ENCODE measurements around the gene ITPR1. TPM values are rescaled to one million over a fixed set of nuclear protein-coding genes. Genes with fewer than 3 reads are reported as not detected.

ITPR1 gene
- polyA plus RNA-seq, 1 donor from 2014 or later: 38.3 TPM

- Mint-ChIP-seq H3K4me1 (peaks cover 23 to 53% (median 37%) of the 10 kb centered on the region in 3 donors), H3K27me3 (no peaks in the 10 kb centered on the region), H3K36me3 (peaks cover 7% of the 10 kb centered on the region), H3K4me3 (no peak overlapping the region), H3K27ac (no peak overlapping the region), H3K9me3 (peaks cover 0 to 3% (median 0%) of the 10 kb centered on the region in 3 donors)
Observed at GRCh38 chr3:4614070-4614469, 120.9 kb downstream of the ITPR1 start.

GRCh38 chr3:4614927-4615326 lies 121.8 kb downstream of the ITPR1 start:
- H3K4me1 Mint-ChIP-seq: peaks cover 25 to 51% (median 32%) of the 10 kb centered on the region in 3 donors
- H3K27me3 Mint-ChIP-seq: no peaks in the 10 kb centered on the region
- H3K27ac Mint-ChIP-seq: no peak overlapping the region
- no peak overlapping the region for H3K4me3 Mint-ChIP-seq
- H3K9me3 Mint-ChIP-seq: peaks cover 0 to 3% (median 0%) of the 10 kb centered on the region in 3 donors
- peaks cover 7% of the 10 kb centered on the region for H3K36me3 Mint-ChIP-seq

- H3K9me3 Mint-ChIP-seq: peaks cover 0 to 3% (median under 1%) of the 10 kb centered on the region in 3 donors
- H3K4me3 Mint-ChIP-seq: no peak overlapping the region
- peak overlapping the region in 2 of 3 donors; percentile 20 to 34 for H3K27ac Mint-ChIP-seq
- H3K4me1 Mint-ChIP-seq: peaks cover 26 to 47% (median 31%) of the 10 kb centered on the region in 3 donors
- no peaks in the 10 kb centered on the region for H3K27me3 Mint-ChIP-seq
- H3K36me3 Mint-ChIP-seq: peaks cover 10% of the 10 kb centered on the region
Observed at GRCh38 chr3:4615750-4616149, 122.6 kb downstream of the ITPR1 start.

- Mint-ChIP-seq H3K9me3 (peaks cover 0 to 4% (median 0%) of the 10 kb centered on the region in 3 donors), H3K4me3 (no peak overlapping the region), H3K27me3 (no peaks in the 10 kb centered on the region), H3K4me1 (peaks cover 12 to 31% (median 25%) of the 10 kb centered on the region in 3 donors), H3K36me3 (peaks cover 13% of the 10 kb centered on the region), H3K27ac (peak overlapping the region in 1 of 3 donors; percentile 87)
Observed at GRCh38 chr3:4623421-4623999, 130.4 kb downstream of the ITPR1 start.

- Mint-ChIP-seq H3K27ac (no peak overlapping the region), H3K36me3 (no peaks in the 10 kb centered on the region), H3K9me3 (no peaks in the 10 kb centered on the region), H3K27me3 (no peaks in the 10 kb centered on the region), H3K4me3 (no peak overlapping the region), H3K4me1 (peaks cover 4 to 13% (median 10%) of the 10 kb centered on the region in 3 donors)
Observed at GRCh38 chr3:4627651-4628375, 134.7 kb downstream of the ITPR1 start.

- H3K36me3 Mint-ChIP-seq: no peaks in the 10 kb centered on the region
- peak overlapping the region in 2 of 3 donors; percentile 47 to 55 for H3K27ac Mint-ChIP-seq
- H3K4me1 Mint-ChIP-seq: peaks cover 3 to 13% (median 13%) of the 10 kb centered on the region in 3 donors
- H3K9me3 Mint-ChIP-seq: no peaks in the 10 kb centered on the region
- no peaks in the 10 kb centered on the region for H3K27me3 Mint-ChIP-seq
- H3K4me3 Mint-ChIP-seq: no peak overlapping the region
Observed at GRCh38 chr3:4629095-4630007, 136.2 kb downstream of the ITPR1 start.

- H3K4me3 Mint-ChIP-seq: no peak overlapping the region
- peak overlapping the region in 2 of 3 donors; percentile 58 to 75 for H3K27ac Mint-ChIP-seq
- no peaks in the 10 kb centered on the region for H3K36me3 Mint-ChIP-seq
- no peaks in the 10 kb centered on the region for H3K9me3 Mint-ChIP-seq
- H3K27me3 Mint-ChIP-seq: no peaks in the 10 kb centered on the region
- peaks cover 0 to 10% (median 8%) of the 10 kb centered on the region in 3 donors for H3K4me1 Mint-ChIP-seq
Observed at GRCh38 chr3:4633078-4634004, 140.2 kb downstream of the ITPR1 start.

- no peaks in the 10 kb centered on the region for H3K36me3 Mint-ChIP-seq
- peaks cover 0 to 8% (median 8%) of the 10 kb centered on the region in 3 donors for H3K4me1 Mint-ChIP-seq
- H3K4me3 Mint-ChIP-seq: no peak overlapping the region
- no peaks in the 10 kb centered on the region for H3K9me3 Mint-ChIP-seq
- H3K27me3 Mint-ChIP-seq: no peaks in the 10 kb centered on the region
- H3K27ac Mint-ChIP-seq: no peak overlapping the region
Observed at GRCh38 chr3:4634894-4635293, 141.7 kb downstream of the ITPR1 start.

GRCh38 chr3:4637265-4637664 lies 144.1 kb downstream of the ITPR1 start:
- Mint-ChIP-seq H3K9me3 (no peaks in the 10 kb centered on the region), H3K4me3 (no peak overlapping the region), H3K4me1 (peaks cover 0 to 8% (median 8%) of the 10 kb centered on the region in 3 donors), H3K27ac (peak overlapping the region; percentile 4 to 78 (median 53)), H3K36me3 (peaks cover 3% of the 10 kb centered on the region), H3K27me3 (no peaks in the 10 kb centered on the region)

- H3K27ac Mint-ChIP-seq: no peak overlapping the region
- no peak overlapping the region for H3K4me3 Mint-ChIP-seq
- H3K36me3 Mint-ChIP-seq: peaks cover 3% of the 10 kb centered on the region
- H3K4me1 Mint-ChIP-seq: no peaks in the 10 kb centered on the region
- no peaks in the 10 kb centered on the region for H3K27me3 Mint-ChIP-seq
- no peaks in the 10 kb centered on the region for H3K9me3 Mint-ChIP-seq
Observed at GRCh38 chr3:4641863-4642563, 148.9 kb downstream of the ITPR1 start.

- Mint-ChIP-seq H3K27ac (no peak overlapping the region), H3K36me3 (peaks cover 3% of the 10 kb centered on the region), H3K27me3 (no peaks in the 10 kb centered on the region), H3K4me1 (no peaks in the 10 kb centered on the region), H3K4me3 (no peak overlapping the region), H3K9me3 (no peaks in the 10 kb centered on the region)
Observed at GRCh38 chr3:4642611-4643010, 149.5 kb downstream of the ITPR1 start.

- Mint-ChIP-seq H3K27me3 (no peaks in the 10 kb centered on the region), H3K4me1 (no peaks in the 10 kb centered on the region), H3K4me3 (no peak overlapping the region), H3K36me3 (peaks cover 7% of the 10 kb centered on the region), H3K9me3 (no peaks in the 10 kb centered on the region), H3K27ac (no peak overlapping the region)
Observed at GRCh38 chr3:4643904-4644547, 150.9 kb downstream of the ITPR1 start.

GRCh38 chr3:4644951-4645350 lies 151.8 kb downstream of the ITPR1 start:
- Mint-ChIP-seq H3K36me3 (peaks cover 9% of the 10 kb centered on the region), H3K27me3 (no peaks in the 10 kb centered on the region), H3K4me3 (peak overlapping the region in 1 of 4 donors; percentile 20), H3K4me1 (no peaks in the 10 kb centered on the region), H3K27ac (no peak overlapping the region), H3K9me3 (no peaks in the 10 kb centered on the region)
